T-helper 22 cell (primary cell): ENCODE measurements around the gene ITGAE.

Source experiments
- DNase-seq: peaks from one replicate; pipeline ENCODE4 v3.0.0-alpha.2; 2020; ENCODE audit warnings: low read depth

Gene ITGAE

DNA sequence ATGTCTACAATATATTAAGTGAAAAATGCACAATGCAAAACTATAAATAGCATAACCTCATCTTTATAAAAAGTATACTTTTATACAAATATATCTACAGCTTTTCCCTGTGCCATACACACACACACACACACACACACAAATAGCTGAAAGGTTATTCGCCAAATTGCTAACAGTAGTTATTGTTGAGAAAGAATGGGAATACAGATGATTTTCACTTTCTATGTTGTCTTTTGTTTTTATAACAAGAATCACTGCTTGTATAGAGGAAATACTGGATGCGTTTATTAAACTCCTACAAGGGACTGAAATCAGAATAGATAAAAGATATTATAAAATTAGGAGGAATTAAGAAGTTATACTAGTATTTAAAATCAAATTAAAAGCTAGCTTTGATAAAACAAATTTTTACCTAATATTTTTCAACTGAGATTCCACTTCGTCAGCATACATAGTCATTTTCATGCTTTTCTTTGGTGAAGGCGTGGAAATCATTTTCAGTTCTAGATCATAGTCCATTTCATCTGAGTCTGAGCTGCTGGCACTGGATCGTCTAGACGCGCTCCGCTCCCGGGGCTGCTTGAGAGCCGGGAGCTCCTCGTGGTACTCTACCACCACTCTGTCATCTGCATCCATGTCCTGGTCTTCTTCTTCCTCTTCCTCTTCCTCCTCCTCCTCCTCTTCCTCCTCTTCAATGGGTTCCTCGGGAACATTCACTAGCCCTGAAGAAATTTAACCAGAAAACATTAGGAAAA is 17.0 kb upstream of the ITGAE start:
- no peak for DNase-seq

DNA sequence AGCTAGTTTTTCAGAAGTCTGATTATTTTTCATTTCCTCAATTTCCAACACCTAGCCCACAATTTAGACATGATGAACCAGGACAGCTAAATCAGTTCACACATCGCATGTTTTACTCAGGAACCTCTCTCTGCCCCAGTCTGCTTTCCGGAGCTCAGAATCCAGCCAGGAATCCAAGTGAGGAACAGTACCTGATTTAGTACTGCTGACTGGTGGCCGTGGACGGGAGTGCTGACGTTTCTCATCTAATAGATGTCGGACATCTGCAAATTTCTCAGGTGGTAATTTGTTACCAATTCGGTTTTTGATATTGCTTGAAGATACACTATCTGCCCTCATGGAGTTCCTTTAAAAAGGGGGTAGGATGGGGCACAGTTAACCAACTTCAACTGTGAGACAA is 14.9 kb upstream of the ITGAE start:
- DNase-seq = no peak

DNA sequence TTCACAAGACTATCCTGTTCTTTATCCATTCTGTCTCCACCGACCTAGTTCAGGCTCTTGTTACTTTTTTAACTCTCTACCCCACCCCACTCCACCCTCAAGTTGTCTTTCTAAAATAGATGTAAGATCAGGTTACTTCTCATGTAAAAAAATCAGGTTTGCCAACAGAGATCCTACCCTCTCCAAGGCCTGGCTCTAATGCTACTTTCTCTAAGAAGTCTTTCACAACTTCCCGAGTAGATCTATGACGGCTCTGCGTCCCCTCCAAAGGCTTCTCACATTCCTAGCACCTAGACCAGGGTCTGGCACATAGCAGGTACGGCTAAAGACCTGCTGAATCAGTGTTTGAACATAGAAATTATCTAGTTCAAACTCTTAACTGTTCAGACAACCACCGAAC is 14.1 kb upstream of the ITGAE start:
- DNase-seq = no peak

DNA sequence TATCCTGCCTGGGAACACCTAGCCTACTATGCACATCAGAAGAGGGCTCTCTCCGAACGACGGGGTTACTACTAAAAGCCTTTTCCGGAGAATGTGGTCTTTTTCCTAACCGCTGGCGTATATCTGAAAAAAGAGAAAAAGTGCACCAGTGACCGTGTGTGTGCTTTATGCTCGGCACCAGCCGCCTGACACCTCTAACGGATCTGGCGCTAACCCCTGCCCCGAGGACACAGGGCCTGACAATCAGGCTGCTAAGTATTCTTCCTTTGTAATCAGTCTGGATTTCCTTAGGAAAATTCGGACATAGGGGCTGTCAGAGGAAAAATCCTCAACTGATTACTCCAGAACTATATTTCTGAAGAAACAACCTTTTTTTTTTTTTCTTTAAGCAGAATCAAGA is 13.4 kb upstream of the ITGAE start:
- DNase-seq = no peak

DNA sequence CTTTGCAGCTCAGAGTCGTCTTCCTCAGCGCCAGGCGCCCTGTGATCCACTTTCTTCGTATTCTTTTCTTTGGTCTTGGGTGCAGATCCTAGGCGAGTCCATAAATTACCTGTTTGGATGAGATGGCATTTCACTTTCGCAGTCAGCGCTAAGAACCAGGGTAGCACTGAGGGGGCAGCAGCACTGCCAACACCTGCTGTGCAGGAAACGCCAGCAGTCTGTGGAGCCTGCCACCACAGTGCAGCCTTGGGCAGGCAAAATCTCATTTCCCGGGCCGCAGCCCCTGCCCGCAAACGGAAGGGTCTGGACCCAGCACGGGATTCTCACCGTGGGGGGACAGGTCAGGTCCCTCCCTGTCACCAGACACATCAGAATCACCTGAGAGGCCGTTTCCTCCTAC is 12.2 kb upstream of the ITGAE start:
- DNase-seq = no peak

DNA sequence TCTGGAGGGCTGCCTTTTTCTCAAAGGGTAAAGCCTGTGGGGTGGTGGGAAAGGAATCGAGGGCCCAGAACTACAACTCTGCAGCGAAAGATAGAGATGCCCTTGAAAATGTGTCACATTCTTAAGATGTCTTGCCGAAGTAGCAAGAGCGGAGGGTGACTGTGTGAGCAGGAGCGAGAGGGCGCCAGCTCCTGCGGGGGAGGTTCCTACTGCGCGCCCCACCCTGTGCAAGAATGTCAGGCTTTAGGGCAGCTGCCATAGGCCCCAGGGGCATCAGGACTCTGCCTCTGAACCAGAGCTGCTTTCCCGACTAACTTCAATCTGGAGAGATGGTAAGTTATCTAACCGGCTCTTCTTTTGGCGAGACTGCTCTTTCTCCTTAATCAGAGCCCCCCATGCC is 11.8 kb upstream of the ITGAE start:
- no peak for DNase-seq

DNA sequence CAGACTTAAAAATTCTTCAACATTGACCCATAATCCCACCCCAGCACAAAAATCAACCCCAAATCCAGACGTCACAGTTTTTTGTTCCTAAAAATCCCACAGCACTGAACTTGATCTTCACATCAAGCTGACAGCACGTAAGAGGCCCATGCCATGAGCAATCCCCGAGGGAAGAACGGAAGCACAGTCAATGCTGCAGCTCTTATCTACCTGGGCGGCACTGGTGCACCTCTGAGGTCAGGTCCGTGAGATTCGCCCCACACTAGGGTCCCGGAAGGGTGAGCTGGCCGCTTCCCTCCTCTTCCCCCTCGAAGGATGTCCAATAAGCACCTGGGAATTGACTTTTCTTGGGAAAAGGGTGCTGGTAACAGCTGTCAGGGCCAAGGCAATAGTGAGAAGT is 11.3 kb upstream of the ITGAE start:
- no peak for DNase-seq

DNA sequence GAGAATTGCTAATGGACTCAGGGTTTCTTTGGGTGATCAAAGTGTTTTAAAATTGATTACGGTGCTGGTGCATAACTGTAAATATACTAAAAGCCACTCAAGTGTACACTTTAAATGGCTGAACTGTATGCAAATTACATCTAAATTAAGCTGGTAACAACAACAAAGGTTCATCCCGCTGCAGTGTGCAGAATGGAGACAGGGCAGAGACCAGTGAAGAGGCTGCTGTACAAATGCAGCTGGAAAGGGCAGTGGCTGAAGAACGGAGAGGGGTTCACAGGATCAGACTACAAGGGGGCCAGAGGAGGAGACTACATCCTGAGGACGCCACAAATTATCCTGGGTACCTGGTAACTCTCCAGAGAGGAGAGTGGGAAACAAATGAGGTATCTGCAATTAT is 9.0 kb upstream of the ITGAE start:
- no peak for DNase-seq

DNA sequence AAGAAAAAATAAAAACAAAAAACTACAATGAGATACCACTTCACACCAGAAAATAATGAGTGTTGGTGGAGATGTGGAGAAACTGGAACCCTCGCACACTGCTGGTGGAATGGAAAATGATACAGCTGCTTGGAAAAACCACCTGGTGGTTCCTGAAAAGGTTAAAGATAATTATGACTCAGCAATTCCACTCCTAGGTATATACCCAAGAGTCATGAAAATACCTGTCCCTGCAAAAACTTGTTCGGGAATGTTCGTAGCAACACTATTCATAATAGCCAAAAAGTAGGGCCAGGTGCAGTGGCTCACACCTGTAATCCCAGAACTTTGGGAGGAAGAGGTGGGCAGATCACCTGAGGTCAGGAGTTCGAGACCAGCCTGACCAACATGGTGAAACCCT is 8.1 kb upstream of the ITGAE start:
- no peak for DNase-seq

DNA sequence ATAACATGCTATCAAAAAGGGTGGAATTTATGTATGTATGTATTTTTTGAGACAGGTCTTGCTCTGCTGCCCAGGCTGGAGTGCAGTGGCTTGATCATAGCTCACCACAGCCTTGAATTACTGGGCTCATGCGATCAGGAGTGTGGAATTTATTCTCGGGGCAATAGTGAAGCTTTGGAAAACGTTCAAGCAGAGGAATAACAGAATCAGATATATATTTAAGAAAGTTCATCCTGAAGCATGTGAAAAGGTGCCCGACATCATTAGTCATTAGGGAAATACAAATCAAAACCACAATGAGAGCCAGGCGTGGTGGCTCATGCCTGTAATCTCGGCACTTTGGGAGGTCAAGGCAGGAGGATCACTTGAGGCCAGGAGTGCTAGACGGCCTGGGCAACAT is 7.7 kb upstream of the ITGAE start:
- DNase-seq = no peak

DNA sequence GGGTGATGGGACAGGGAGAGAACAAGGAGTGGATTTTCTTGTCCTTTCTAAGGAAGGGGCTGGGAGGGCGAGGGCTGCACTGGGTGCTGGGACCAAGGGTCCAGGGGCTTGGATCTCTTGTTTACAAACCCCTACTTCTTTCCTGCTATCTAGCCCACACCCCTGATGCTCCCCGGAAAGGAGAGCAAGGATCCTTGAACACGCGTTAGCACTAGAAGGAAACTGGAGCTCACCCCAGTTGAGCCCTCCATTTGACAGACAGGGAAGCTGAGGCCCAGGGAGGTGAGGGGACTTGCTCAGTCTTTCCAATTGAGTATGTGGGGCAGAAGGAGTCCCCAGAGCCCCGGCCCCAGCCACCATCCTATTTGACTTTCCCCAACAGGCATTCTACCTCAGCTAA is 4.6 kb upstream of the ITGAE start:
- no peak for DNase-seq

DNA sequence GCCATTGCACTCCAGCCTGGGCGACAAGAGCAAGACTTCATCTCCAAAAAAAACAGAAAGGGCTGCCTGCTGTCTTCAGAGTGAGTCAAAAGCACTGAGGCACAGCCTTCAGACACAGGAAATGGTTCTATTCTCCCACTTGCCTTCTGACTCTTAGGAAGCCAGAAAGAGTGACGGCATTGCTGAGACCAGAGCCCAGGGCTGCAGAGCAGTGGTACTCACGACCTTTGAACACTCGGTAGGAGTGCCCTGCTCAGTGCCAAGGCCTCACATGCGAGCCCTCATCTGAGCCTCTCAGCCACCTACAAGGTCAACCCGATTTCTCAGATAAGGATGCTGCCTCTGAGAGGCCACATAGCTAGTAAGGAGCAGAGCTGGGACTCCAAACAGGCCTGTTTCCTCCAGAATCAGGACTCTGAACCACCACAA is 3.5 kb upstream of the ITGAE start:
- no peak for DNase-seq

DNA sequence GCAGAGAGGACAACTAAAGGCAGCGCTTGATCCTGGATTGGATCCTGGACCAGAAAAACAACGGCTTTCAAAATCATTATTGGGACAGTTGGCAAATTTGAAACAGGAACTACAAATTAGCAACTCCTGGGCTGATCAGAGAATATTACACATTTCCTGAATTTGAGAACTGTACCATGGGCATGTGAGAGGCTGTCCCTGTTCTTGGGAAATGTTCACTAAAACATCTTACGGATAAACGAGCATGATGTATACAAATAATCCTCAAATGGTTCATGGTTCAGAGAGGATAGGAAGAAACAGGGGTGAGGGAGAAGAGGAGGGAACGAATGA is 2.3 kb upstream of the ITGAE start:
- no peak for DNase-seq

DNA sequence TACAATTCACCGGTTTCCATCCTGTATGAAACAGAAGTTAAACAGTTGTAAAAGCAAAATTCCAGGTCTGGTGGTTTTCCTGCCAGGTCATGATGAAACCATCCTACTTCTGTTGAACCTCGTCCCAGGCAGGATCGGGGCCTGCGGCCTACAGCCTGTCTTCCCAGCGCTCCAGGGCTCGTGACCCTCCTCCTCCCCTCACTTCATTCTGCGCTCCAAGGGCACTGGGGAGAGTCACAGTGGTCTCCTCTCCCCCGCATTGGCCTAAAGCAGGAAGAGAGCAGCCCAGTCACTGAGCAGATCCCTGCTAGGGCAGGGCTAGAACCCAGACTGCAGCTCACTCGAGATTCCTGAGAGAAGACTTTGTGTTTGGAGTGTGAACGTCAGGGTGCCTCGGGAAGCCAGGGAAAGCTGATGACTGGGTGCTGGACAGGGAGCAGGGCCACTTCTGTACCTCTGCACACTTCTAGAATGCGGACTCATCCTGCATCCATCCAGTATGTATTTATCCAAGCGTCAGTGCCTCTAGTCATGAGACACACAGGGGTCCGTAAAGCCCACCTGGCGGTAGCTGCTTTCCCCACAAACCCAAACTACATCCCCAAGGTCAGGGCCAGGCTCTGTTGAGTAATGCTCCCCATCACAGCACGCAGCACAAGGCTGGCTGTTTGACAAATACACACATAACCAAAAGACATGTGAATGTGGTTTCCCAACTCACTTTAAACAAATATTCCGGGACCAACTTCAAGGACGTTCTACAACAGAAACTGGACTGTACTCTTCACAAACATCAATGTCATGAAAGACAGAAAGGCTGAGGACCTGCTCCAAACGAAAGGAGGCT is 1.7 kb upstream of the ITGAE start:
- no peak for DNase-seq

DNA sequence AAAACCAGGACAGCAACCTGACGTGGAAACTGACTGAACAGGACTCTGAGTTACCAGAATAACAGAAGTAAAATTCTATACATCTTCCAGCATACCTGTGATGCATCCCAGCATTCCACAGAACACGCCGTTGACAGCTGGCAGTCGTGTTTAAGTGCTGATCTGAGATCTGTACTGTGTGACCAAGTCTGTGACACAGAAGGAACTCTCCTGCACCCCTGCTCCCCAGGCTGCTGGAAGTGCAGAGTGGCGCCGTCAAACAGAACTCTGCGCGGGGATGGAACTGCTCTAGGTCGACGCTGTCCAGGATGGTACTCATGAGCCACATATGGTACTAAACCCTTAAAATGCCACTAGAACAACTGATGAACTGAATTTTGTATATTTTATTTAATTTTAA is 804 bp upstream of the ITGAE start:
- no peak for DNase-seq

DNA sequence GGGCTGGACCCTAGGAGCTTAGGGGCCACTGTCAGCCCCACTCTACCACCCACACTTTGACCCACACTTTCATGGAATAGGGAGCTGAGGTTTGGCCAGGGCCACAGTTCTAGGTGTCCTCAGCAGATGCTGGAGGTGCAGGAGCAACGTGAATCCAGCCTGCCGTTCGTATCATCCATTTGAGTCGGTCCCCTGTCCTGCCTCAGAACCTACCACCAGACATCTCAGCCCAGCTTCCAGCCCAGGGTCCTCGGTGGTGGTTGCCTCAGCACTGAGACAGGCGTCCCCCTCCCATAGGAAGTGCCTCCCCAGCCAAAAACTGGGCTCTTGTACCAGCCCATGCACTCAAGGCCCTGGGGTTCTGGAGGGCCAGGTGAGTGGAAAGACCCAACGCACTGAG is 359 bp upstream of the ITGAE start:
- no peak for DNase-seq

DNA sequence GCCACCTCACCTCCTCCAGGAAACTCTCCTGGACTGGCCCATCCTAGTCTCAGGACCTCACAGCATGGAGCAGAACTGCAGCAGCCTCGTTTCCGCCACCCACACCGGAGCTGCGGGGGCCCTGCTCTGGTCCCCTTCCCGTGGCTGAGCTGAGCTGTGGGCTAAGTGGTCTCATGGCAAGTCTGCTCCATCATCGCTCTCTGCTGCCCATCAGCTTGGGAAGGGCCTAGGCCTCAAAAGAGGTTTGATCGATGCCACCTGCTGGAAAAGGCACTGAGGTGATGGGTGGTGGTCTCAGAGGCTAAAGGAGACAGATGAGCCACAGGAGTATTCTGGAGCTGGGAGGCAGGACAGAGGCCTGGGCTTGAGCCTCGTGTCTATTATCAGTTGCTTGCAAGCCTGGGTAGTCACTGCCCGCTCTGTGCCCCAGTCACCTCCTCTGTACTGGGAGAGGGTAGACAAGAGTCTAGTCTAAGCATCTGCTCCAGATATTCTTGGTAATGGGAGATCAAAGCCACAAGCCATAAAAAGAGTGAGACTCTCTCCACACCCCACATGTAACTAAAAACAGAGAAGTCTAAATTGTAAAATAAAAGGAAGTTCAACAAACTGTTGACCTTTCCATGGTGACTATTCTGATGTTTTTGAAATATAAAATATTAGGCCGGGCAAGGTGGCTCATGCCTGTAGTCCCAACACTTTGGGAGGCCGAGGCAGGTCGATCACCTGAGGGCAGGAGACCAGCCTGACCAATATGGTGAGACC is 1.6 kb downstream of the ITGAE start:
- no peak for DNase-seq

DNA sequence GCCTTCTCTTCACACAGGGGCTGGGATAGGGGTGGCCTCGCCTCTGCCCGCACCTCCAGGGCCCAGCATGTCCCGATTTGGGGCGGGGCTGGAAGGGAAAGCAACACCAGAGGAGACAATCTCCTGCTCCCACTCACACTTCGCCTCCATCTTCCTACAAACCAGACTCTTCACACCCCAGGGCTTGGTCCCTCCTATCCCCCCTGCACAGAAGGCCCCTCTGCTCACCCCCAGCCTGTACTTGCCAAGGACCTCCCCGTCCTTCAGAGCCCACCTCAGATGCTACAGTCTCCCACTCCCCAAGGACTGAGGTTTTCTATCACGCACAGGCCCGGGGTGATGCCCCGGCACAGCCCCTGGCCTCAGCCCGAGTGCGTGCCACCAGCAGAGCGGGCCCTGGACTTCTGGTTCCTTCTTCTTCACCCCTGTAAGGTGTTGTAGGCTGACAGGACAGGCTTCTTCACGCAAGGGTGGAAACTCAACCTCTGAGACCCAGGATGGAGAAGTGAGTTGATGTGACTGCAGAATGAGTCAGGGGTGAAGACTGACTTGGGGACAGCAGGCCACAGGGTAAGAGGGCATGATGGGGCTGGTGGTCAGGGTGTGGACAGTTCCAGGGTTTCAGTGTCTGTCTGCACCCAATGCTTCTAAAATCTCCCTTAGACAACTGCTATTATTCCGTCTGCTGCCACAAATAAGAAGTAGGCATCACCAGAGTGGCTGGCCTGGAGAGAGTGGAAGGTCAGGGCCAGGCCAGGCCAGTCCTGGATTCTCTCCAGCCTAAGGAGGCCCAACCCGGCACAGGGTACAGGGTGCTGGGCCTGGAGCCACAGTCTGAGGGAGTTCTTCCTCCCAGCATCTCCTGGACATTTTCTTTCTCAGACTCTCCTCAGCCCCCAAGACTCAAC is 2.5 kb downstream of the ITGAE start:
- no peak for DNase-seq

DNA sequence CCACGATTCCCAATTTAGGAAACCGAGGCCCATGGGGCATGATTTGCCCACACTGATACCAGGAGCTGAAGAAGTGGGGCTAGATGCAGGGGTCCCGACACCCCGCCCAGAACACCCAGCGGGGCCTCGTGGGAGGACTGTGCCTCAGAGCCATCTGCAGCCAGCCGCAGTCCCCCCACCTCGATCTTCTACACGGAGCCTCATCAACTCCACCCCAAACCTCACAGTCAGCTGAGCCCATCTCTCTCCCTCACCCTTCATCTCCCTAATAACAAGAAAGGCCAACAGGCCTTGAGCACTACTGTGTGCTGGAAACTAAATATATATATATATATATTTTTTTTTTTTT is 4.2 kb downstream of the ITGAE start:
- no peak for DNase-seq

DNA sequence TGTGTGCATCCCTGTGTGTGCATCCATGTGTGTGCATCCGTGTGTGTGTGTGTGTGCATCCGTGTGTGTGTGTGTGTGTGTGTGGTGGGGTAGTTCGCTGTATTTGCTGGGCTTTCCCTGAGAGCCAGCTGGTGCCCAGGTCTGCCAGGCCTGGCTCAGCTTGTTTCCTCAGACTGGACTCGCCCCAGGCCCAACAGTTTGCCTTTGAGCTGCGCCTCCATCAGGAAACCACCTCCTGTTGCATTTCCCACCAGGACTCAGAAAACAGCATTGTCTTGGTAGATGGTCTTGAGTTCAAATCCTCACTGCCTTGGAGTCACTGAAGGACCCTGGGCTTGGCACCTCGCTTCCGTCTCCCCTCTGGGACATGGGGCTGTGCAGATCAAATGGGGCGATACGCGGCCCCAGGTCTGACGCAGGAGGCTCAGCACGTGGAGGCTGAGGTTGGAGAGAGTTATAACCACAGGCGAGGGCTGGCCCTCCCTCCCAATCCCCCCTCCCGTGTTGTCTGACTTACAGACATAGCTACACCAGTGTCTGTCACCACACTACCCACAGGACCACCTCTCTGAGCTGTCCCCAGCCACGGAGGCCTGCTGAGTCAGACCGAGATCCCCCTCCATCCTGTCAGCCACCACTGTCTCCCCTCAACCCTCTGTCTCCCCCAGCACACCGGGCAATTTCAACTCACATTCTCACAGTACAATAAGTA is 4.7 kb downstream of the ITGAE start:
- peak; percentile 83 for DNase-seq

DNA sequence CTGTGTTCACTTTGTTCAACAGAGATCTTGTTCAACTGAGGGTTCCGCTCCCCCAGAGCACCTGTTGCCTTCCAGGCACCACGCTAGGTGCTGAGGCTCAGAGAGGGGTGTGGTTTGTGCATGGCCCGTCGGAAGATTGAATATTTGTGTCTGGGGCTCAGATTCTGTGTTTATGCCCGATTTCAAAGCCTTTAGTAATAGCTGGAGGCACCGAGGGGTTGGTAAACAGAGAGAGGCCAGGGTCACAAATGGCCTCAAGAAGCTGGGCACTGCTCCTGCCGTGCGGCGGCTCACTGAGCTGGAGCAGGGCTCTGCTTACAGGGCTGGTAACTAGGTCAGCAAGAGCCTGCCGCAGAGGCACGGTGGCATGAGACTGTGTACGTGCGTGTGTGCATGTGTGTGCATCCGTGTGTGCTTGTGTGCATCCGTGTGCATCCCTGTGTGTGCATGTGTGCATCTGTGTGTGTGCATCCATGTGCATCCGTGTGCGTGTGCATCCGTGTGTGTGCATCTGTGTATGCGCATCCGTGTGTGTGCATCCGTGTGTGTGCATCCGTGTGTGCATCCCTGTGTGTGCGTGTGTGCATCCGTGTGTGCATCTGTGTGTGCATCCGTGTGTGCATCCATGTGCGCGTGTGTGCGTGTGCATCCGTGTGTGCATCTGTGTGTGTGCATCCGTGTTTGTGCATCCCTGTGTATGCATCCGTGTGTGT is 5.4 kb downstream of the ITGAE start:
- peak; percentile 20 for DNase-seq
